Measurements from ENCODE around the gene KAT5.

GRCh38 chr11:65672180-65672860, 39.7 kb upstream of the KAT5 start:
- TF ChIP-seq CTCF (IDR thresholded peaks at IDR 0.05; ENCODE audit: poor library complexity, severe bottlenecking) (no peak), EP300 (conservative IDR thresholded peaks at IDR 0.05; ENCODE audit: poor library complexity, severe bottlenecking) (no peak), EZH2 (IDR thresholded peaks at IDR 0.05; ENCODE audit: borderline replicate concordance, insufficient read depth, low read length, poor library complexity, severe bottlenecking) (no peak), RAD21 (conservative IDR thresholded peaks at IDR 0.05) (no peak), TAF1 (IDR thresholded peaks at IDR 0.05; ENCODE audit: low read depth) (no peak), REST (IDR thresholded peaks at IDR 0.05; ENCODE audit: borderline replicate concordance) (no peak)
